PC-9 (cell line): Measurements from ENCODE around the gene TMEM185B.

Experiments used
- EZH2 ChIP-seq: fragments of 200-600 bp; sonication (generic); IDR thresholded peaks from 2 replicates; pipeline ENCODE4 v1.8.0; 2017; ENCODE audit warnings: antibody characterized with exemption, low read depth
- TF ChIP-seq, protein P1 (sequence below): fragments of 200-600 bp; sonication (generic); conservative IDR thresholded peaks from 2 replicates; pipeline ENCODE4 v1.6.1; 2017; ENCODE audit warnings: mixed run types, antibody characterized with exemption, mild to moderate bottlenecking, moderate library complexity

DNA sequence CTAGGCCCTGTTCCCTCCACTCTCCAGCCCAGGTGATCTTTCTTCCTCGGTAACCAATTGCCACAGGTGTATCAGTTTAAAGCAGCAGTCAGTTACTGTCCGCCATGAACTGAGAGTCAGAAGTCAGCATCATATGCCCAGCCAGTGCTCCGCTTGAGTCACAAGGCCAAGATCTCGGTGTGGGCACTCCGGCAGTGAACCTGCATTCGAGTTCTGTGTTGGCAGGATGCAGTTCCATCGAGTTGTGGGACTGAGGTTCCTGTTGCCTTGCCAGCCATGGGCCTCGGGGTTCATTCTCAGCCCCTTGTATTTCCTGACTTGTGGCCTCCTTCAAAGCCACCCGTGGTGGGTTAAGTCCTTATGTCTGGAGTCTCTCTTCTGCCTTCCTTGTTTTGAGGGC, 3.1 kb upstream of the TMEM185B start:
- TF ChIP-seq, protein P1, sequence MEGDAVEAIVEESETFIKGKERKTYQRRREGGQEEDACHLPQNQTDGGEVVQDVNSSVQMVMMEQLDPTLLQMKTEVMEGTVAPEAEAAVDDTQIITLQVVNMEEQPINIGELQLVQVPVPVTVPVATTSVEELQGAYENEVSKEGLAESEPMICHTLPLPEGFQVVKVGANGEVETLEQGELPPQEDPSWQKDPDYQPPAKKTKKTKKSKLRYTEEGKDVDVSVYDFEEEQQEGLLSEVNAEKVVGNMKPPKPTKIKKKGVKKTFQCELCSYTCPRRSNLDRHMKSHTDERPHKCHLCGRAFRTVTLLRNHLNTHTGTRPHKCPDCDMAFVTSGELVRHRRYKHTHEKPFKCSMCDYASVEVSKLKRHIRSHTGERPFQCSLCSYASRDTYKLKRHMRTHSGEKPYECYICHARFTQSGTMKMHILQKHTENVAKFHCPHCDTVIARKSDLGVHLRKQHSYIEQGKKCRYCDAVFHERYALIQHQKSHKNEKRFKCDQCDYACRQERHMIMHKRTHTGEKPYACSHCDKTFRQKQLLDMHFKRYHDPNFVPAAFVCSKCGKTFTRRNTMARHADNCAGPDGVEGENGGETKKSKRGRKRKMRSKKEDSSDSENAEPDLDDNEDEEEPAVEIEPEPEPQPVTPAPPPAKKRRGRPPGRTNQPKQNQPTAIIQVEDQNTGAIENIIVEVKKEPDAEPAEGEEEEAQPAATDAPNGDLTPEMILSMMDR, result no peak
- TF ChIP-seq EZH2, result no peak
